Measurements from ENCODE around the gene AMBP.
"Not testable (repeated sequence)": the region's sequence is repeated elsewhere in the genome, so short reads cannot be mapped to it uniquely, and the experiment has no call there.

Gene AMBP

DNA sequence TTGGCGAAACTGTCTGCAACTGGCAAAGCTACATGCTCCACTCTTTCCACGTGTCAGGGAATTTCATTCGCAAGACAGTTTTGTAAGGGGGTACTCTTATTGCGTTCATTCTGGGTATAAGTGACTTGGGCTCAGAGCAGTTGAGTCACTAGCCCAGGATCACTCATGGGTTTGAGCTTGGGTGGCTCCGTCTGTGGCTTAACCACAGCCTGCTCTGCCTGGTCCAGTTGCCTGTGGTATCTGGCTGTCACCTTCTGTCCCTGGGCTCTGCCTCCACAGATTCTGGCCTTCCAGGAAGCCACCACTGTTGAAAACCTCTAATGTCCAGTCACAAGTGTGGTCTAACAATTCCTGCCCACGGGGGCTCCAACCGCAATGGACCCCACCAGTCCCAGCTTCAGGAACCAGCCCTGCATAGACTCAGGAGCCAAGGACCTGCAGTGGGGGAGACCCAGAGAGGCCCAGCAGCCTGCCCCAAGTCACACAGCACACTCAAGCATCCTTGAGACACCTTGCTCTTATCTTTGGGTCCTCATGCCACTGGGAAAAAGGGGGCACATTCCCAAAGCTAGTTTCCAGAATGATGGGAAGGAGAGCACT lies 10.6 kb upstream of the AMBP start:
- DNase-seq (ENCODE audit: insufficient read length, low spot score) = no peak
- TF ChIP-seq, protein P1, sequence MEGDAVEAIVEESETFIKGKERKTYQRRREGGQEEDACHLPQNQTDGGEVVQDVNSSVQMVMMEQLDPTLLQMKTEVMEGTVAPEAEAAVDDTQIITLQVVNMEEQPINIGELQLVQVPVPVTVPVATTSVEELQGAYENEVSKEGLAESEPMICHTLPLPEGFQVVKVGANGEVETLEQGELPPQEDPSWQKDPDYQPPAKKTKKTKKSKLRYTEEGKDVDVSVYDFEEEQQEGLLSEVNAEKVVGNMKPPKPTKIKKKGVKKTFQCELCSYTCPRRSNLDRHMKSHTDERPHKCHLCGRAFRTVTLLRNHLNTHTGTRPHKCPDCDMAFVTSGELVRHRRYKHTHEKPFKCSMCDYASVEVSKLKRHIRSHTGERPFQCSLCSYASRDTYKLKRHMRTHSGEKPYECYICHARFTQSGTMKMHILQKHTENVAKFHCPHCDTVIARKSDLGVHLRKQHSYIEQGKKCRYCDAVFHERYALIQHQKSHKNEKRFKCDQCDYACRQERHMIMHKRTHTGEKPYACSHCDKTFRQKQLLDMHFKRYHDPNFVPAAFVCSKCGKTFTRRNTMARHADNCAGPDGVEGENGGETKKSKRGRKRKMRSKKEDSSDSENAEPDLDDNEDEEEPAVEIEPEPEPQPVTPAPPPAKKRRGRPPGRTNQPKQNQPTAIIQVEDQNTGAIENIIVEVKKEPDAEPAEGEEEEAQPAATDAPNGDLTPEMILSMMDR (IDR thresholded peaks at IDR 0.05; ENCODE audit: insufficient read depth, missing control alignments) = no peak
- FAIRE-seq = no peak

DNA sequence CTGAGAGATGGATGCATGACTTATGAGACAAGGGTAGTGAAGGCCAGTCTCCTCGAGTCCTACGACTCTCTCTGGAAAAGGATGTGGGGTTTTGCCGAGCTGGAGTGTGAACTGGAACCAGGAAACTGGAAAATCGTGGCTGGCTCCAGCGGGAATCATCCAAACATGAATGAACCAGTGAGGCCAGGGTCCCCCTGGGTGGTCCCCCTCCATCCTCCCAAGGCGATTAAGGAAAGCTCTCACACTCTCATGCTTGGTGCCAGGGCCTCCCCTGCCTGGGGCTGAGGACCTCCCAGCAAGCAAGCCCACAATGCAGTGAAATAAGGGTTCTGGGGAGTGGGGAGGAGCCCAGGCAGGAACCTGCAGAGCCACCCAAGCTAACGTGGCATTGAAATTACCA lies 9.6 kb upstream of the AMBP start:
- TF ChIP-seq, protein P1 (IDR thresholded peaks at IDR 0.05; ENCODE audit: insufficient read depth, missing control alignments) = no peak
- DNase-seq (ENCODE audit: insufficient read length, low spot score) (no peak), FAIRE-seq (no peak)

DNA sequence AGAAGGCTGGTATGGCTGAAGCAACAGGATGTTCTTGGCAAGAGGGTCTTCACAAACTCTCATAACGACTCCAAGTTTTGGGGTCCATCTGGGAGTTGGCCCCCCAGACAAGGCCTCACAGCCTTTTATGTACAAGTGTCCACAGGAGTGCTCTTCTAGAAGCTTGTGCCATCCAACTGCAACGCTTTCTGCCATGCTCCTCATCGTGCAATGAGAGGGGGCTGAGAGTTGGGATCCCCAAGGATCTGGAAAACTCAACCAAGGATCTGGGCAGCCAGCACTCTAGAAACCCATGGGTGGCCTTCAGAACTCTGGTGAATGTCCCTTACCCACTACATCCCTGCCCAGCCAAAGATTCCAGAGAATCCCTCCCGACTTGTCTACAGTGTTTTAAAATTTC lies 8.5 kb upstream of the AMBP start:
- no peak for FAIRE-seq
- no peak for DNase-seq (ENCODE audit: insufficient read length, low spot score)

DNA sequence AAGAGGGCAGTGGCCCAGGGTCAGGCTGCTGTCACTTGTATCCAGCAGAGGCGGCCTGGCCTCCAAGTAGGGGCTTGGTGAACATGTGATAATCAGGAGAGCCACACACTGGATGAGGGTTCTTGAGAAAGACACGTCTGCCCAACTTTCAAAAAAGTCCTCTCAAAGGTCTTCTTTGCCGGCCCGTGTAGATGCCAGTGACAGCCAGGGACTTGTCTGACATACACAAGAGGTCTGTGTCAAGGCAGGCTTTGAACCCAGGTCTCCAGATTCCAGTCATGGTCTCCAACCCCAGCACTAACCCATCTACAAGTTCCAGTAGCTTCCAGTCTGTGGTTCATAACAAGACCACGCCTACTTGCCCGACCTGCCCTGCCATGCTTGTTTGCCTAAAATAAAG lies 7.9 kb upstream of the AMBP start:
- TF ChIP-seq, protein P1 (IDR thresholded peaks at IDR 0.05; ENCODE audit: insufficient read depth, missing control alignments) = no peak
- DNase-seq (ENCODE audit: insufficient read length, low spot score) = no peak
- FAIRE-seq = no peak

More for the DNA sequence above, 8.5 kb upstream of the AMBP start:
- TF ChIP-seq, protein P1 (IDR thresholded peaks at IDR 0.05; ENCODE audit: insufficient read depth, missing control alignments) = no peak

DNA sequence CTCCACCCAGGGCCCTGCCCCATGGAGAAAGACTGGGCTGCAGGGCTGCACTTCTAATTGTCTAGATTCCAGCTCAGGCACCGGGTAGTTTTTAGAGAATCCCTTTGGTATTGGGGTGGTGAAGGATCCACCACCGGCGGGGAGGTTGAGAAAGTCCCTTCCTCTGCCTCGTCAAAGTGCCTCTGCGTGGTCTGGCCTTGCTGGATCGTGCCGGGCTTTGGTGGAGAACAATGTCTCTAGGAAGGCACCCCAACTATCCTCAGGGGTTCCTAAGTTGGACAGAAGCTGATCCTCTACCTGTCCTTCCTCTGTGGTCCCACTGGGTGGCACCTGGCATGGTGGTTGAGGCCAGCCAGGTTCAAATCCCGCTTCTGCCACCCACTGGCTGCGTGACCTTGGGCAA lies 7.3 kb upstream of the AMBP start:
- TF ChIP-seq, protein P1 (IDR thresholded peaks at IDR 0.05; ENCODE audit: insufficient read depth, missing control alignments) = no peak
- DNase-seq (ENCODE audit: insufficient read length, low spot score) = no peak
- no peak for FAIRE-seq

DNA sequence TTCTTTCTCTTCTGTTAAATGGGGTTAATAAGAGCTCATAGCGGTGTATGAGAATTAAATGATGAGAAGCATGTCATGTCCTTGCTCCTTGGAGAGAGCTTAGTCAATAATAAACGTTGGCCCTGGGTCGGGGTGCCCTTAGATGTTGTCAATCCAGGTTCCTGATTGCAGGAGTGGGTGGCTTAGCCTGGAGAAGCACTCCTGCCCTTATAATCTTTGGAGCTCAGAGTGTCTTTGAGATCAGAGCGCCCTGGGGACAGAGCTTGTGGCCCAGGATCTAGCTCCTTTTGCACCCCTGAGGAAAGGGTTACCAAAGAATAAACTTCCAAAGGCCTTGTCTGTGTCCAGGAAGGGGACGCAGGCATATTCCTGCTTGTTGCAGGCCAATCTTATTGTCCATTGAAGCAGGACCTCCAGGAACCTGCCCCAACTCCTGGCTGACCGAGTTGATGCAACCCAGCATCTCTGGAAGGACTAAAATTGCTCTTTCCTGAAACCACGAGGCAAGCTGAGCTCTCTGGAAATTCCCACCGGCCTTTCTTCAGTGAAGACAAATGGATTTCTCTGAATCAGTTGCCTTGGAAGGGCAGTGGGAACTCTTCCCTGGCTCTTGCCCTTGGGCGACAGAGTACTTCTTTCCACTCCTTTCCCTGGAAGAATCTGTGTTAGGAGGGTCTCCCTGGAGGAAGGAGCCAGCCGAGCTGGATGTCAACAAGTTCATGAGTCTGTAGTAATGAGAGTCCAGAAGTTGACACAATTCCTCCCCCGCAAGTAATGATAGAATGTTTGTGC lies 6.4 kb upstream of the AMBP start:
- TF ChIP-seq, protein P1 (IDR thresholded peaks at IDR 0.05; ENCODE audit: insufficient read depth, missing control alignments) = no peak
- DNase-seq (ENCODE audit: insufficient read length, low spot score) (no peak), FAIRE-seq (no peak)

DNA sequence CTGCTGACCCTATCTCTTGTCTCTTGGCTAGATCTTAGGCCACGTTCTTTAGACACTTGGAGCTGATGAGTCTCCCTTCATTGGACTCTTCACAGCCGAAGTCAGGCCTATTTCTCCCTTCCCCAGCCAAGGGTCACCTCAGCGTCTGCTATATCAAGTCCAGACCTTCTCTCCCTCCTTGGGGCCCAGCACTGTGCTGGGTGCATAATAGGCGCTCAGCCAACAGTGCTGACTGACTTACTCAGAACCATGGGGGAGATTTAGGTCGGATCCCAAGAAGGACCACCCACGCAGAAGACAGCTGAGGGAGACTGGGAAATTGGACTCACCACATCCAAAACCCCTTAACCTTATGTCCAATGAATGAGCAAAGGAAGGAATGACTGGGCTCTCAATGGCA lies 5.6 kb upstream of the AMBP start:
- TF ChIP-seq, protein P1 (IDR thresholded peaks at IDR 0.05; ENCODE audit: insufficient read depth, missing control alignments) = no peak
- FAIRE-seq = no peak
- DNase-seq (ENCODE audit: insufficient read length, low spot score) = no peak

DNA sequence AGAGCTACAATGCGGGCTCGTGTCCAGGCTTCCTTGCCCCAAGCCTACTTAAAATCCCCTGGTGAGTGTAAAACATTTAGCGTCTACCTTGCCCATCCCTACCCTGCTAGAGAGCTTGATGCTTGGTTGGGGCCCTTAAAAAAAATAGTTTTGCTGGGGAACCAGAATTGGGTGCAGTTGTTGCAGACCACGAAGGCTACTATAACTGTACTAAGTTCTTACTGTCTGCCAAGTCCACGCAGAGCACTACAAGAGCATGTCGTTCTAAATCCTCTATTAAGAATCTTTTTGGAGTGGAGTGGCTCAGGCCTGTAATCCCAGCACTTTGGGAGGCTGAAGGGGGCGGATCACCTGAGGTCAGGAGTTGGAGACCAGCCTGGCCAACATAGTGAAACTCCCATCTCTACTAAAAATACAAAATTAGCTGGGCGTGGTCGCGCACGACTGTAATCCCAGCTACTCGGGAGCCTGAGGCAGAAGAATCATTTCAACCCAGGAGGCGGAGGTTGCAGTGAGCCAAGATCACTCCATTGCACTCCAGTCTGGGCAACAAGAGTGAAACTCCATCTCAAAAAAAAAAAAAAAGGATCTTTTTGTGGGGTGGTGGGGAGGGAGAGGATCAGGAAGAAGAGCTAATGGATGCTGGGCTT lies 4.8 kb upstream of the AMBP start:
- DNase-seq (ENCODE audit: insufficient read length, low spot score); FAIRE-seq: not testable (repeated sequence)

All from D721Med (cell line).